Stimulated activated CD8-positive, alpha-beta memory T cell treated with anti-CD3 and anti-CD28 coated beads, Interleukin-12 subunit alpha, Interleukin-12 subunit beta, amount 100 ng/mL, for 1 hour (primary cell): ENCODE data around the gene NEMF.
"Not testable (repeated sequence)": the region's sequence is repeated elsewhere in the genome, so short reads cannot be mapped to it uniquely, and the experiment has no call there.

Experiments
- DNase-seq: peaks from one replicate; pipeline ENCODE4 v3.0.0-alpha.2; 2020; ENCODE audit warnings: low read depth

The NEMF gene

GRCh38 chr14:49816844-49817243 lies 35.7 kb downstream of the NEMF start:
- DNase-seq: no peak

- DNase-seq: not testable (repeated sequence)
Measured at GRCh38 chr14:49816118-49816517, 36.5 kb downstream of the NEMF start.

GRCh38 chr14:49808780-49809179 lies 43.8 kb downstream of the NEMF start:
- DNase-seq: no peak

DNA sequence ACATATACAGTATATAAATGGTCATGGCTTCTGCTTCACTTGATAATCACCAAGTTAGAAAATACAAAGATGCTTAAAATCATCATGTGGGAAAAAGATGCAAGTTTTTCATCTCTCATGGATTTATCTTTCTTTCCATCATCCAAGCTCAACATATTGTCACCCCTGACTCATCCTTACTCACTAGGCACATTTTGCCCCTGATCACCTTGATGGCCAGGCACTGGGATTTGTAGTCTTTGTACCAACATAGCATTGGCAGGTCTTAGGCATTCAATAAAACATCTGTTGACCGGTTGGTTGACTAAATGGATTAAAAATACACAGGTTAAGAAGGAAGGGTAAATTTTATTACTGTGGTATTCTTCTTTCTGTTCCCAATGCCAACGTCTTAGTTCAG lies 56.6 kb downstream of the NEMF start:
- DNase-seq: no peak

GRCh38 chr14:49792618-49793017 lies 60.0 kb downstream of the NEMF start:
- DNase-seq: no peak

DNA sequence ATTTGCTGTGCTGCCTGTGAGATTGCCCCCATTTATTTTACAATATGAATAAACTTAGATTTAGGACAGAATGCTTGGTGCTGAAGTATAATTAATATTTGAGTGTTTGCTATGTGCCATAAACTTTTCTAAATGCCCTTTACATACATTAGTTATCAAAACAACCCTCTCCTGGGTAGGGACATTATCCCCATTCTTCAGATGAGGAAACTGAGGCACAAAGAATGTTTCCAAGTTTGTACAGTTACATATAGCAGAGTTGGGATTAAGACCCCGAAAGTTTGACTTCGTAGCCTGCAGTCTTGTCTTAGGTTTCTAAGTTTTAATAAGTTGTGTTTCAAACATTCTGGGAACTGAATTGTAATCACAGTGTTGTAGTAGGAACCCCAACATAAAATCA lies 66.3 kb downstream of the NEMF start:
- no peak for DNase-seq

DNA sequence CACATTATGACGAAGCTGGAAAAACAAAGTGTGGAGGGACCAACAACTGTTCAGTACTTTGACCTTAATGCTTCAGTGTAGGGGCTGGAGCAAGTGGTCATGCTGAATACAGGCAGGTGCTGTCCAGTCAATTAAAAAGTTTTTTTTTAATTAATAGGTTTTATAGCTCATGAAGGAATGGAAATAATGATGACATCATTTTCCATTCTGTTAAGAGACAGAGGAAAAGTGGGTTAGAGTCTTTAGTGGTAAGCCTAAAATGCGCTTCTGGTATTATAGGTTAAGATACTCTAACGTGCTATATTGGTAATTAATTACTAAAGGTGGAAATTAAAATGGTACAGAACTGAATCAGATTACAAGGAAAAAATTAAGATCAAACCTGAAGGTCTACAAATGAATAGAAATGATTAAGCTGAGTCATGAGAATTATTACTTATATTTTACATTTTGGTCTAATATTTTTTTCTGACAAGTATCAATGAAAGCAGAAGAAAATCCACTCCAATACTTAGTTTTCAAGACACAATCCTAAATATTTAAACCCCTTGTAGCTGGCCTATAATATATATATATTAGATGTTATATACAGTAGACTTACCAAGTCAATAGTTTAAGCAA lies 69.1 kb downstream of the NEMF start:
- DNase-seq: no peak

DNA sequence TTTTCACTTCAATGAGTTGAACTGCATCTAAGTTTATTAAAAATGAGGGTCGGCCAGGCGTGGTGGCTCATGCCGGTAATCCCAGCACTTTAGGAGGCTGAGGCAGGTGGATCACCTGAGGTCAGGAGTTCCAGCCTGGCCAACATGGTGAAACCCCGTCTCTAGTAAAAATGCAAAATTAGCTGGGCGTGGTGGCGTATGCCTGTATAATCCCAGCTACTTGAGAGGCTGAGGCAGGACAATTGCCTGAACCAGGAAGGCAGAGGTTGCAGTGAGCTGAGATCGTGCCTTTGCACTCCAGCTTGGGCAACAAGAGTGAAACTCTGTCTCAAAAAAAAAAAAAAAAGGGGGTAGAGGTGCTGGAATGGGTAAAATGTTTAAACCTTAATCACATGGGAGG lies 71.5 kb downstream of the NEMF start:
- not testable (repeated sequence) for DNase-seq

GRCh38 chr14:49778421-49778820 lies 74.2 kb downstream of the NEMF start:
- DNase-seq: no peak

- DNase-seq: no peak
Measured at GRCh38 chr14:49774106-49774505, 78.5 kb downstream of the NEMF start.

- not testable (repeated sequence) for DNase-seq
Measured at GRCh38 chr14:49771691-49772090, 80.9 kb downstream of the NEMF start.

GRCh38 chr14:49770212-49770817 lies 82.3 kb downstream of the NEMF start:
- no peak for DNase-seq

- no peak for DNase-seq
Measured at GRCh38 chr14:49769581-49770211, 82.9 kb downstream of the NEMF start.

DNA sequence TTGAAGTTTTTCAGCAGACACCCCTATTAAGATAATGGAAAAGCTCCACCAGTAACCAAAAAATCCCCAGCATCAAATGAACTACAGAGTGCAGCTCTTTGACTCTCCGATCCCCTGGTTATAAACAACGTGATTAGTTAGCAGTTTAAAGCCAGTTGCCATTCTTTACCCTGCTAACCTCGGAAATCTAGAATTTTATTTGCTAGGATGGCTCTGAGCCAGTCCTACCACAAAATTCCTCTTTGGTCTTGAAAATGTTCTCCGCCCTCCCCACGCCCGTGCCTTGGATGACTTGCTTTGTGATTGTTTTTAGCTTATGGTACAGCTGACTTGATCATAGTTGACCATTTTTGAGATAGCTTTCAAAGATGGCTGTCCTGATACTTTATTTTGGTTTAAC lies 83.4 kb downstream of the NEMF start:
- no peak for DNase-seq

DNA sequence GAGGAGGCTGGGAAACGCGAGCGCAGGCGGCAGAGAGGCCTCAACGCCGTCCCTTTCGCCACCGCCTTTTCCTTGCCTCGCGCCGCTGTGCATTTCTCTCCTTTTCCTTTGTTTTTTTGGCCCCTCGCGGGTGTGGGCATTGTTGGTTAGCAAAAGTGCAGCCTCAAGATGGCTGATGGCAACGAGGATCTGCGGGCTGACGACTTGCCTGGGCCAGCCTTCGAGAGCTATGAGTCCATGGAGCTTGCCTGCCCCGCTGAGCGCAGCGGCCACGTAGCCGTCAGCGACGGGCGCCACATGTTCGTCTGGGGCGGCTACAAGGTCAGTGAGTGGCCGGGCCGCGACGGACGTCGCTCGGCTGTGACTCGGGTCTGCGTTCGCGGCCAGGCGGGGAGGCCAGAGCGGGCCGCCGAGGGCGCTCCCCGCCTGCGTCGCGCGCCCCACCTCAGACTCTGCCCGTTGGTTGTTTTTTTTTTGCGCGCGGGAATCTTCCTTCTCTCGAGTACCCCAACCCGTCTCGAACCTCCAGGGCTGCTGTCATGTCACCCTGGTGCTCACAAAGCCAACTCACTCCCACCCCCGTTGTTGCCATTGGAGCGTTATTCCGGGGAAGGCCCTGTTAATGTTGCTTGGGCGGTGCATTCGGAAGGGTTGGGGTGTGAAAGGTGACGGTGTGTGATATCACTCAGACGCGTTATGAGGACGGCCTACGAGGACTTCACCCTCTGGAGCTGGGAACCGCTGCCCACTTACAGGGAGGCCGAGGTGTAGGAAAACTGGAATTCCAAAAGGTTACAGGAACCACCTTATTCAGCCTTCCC lies 84.1 kb downstream of the NEMF start:
- DNase-seq: peak; percentile 24

- peak; percentile 70 for DNase-seq
Measured at GRCh38 chr14:49767571-49768300, 84.9 kb downstream of the NEMF start, which contains the start of gene KLHDC2. Gene KLHDC2 (plus strand): TSS chr14:49768153. CDS start chr14:49768469, 316 bp downstream.

DNA sequence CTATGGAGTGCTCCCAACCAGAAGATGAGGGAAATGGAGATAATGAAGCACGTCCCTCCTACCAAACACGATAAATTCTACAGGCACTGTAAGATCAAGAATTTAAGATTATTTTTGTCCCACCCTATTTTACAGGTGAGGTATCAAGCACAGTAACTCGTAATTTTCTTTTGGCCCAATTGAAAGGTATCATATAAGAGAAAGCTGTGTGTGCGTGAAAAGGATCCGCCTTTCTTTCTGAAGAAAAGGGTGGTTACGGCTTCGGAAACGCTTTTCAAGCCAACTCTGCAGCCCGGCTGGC lies 85.4 kb downstream of the NEMF start:
- no peak for DNase-seq

DNA sequence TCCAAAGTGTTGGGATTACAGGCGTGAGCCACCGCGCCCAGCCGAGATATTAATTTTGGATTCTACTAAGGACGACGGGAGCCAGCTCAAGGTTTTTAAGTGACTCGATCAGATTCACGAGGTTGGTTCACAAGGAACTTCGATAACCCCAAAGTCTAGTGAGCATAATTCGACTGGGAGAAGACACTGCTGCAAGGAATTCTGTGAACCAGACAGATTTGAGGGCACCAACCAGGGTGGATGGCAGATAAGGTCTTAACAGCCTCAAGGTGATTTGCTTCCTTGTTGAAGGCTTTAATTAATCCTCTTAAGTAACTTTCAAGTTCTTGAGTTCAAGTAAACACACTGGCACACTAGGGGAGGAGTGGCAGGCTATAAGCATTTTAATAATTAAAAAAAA lies 85.7 kb downstream of the NEMF start:
- DNase-seq: no peak

GRCh38 chr14:49761839-49762551 lies 90.6 kb downstream of the NEMF start:
- no peak for DNase-seq

DNA sequence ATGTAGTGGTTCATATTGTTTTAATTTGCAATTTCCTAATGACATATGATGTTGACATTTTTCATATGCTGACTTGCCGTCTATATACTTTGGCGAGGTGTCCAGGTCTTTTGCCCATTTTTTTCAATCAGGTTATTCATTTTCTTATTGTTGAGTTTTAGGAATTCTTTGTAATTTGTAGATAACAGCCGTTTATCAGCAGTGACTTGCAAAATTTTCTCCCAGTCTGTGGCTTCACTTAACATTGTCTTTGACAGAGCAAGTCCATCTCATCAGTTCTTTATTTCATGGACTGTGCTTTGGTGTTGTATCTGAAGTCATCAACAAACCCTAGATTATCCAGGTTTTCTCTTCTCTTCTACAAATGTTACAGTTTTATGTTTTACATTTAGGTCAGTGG lies 97.2 kb downstream of the NEMF start:
- no peak for DNase-seq

DNA sequence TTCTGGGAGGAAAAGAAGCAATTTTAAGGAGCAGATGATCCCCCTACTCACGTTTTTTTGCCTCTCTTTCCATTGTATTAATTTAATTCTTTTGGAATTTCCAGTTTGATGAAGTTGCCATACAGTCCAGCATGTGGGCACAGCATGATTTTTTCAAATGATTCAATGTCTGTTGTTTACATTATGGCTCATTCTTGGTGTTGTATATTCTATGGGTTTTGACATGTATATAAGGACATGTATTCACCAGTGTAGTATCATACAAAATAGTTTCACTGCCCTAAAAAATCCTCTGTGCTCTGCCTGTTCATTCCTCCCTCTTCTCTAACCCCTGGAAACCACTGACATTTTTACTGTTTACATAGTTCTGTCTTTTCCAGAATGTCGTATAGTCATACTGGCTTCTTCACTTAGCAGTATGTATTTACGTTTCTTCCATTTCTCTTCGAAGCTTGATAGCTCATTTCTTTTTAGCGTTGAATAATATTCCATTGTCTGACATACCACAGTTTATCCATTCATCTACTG lies 98.0 kb downstream of the NEMF start:
- no peak for DNase-seq
